ENCODE measurements around the gene SPRING1. TPM values are rescaled to one million over a fixed set of nuclear protein-coding genes. Genes with fewer than 3 reads are reported as not detected.
"Not testable (repeated sequence)": the region's sequence is repeated elsewhere in the genome, so short reads cannot be mapped to it uniquely, and the experiment has no call there.

SPRING1 gene
- total RNA-seq, 1 experiment from 2014 or later: 35.8 TPM

GRCh38 chr12:116742787-116743186 is 4.9 kb upstream of the SPRING1 start:
- not testable (repeated sequence) for DNase-seq (ENCODE audit: low read depth)

DNA sequence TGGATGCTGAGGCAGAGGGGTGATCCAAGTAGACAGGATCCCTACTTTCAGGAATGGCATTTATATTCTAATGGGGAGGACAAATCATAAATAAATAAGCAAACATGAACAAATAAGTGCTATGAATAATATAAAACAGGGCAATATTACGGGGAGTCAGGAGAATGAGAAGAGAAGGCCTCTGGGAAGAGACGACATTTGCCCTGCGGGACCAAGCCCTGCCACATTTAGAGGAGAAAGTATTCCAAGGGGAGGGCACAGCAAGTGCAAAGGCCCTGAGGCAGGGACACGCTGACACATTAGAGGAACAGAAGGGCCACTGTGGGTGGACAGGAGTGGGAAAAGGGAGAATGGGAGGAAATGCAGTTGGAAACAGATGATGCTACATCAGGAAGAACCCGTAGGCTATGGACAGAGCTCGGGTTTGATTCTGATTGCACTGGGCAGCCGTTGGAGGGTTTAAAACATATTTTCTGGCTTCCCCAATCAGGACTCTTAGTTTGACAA is 1.6 kb upstream of the SPRING1 start:
- no peak for DNase-seq (ENCODE audit: low read depth)

DNA sequence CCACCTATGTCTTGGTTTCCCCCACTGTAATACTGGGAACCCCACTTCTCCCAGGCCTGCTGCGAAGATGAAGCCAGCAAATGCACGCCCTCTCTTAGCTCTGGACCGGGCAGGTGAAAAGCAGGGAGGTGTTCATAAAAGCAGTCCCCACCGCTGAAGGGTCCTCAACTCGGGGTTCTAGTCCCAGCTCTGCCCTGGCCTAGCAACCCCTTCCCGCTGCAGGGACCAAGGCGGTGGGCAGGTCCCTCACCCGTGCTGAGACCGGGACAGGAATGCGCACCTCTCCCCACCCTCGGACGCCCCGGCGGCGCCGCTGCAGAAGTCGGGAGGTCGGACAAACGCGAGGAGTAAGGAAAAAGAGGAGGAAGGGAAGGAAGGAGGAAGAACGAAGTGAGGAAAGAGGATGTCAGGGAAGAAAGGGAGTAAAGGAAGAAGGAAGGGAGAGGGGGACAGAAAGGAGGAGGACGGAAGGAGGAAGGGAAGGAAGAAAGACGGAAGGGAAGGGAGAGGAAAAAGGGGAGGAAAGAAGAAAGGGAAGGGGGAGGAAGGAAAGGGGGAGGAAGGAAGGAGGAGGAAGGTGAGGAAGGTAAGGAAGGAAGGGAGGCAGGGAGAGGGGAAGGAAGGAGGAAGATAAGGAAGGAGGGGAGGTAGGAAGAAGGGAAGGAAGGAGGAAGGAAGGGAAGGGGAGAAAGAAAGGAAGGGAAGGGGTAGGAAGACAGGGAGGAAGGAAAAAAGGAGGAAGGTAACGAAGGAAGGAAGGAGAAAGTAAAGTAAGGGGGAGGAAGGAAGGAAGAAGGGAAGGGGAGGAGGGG is 701 bp downstream of the SPRING1 start:
- DNase-seq (ENCODE audit: low read depth): no peak

DNA sequence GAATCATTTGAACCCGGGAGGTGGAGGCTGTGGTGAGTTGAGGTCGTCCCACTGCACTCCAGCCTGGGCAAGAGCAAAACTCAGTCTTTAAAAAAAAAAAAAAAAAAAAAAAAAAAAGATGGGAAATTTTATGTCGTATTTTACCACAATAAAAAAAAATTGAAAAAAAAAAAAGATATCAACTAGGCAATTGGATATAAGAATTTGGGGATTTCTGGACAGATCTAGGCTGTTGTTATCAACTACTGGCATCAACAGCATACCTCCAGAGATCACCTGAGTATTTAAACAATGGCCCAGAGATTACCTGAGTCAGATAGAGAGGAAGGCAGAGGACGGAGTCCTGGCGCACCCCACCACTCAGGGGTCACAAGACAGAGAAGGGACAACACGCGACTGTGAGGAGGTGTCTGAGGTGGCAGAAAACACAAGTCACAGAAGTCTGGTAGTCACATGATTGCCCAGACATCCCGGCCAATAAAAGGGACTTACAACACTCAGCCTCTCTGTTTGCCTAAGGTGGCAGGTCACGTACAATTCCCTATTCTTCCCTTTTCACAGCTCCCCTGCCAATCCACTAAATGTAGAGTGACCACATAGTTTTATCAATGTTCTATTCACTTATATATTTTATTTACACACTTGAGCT is 1.8 kb downstream of the SPRING1 start:
- DNase-seq (ENCODE audit: low read depth): no peak

DNA sequence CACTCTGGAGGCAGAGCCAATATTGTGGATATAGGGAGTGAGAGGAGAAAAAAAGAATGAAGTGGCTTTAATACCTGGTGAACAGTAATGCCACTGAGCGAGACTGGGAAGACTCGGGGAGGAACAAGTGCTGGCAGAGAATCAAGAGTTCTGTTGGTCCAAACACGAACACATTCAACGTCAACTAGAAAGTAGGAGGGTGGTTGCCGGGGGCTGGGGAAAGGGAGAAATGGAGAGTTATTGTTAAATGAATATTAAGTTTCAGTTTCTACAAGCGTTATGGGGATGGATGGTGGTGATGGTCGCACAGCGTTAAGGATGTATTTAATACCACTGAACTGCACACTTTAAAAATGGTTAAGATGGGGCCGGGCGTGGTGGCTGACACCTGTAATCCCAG is 2.8 kb downstream of the SPRING1 start:
- no peak for DNase-seq (ENCODE audit: low read depth)

- no peak for DNase-seq (ENCODE audit: low read depth)
Observed at GRCh38 chr12:116734156-116734768, 3.6 kb downstream of the SPRING1 start.

GRCh38 chr12:116731801-116732200 is 6.1 kb downstream of the SPRING1 start:
- DNase-seq (ENCODE audit: low read depth): no peak

GRCh38 chr12:116727891-116728290 is 10.0 kb downstream of the SPRING1 start:
- DNase-seq (ENCODE audit: low read depth): no peak

DNA sequence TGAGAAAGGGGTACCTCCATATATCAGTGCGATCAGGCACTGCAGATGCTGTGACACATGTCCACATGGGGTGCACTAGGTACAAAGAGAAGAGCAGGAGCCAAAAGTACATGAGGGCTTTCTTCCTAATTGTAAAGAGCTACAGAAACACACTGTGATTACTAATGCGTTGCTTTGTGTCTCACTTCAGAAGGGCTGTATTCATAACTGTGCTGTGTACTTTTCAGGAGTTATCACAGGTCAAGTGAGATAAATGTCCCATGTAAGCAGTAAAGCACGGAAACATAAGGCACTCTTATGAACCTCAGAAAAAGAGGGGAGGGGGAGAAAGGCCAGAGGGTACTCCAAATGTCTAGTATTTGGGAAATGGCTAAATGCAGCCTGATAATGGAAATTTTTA is 10.6 kb downstream of the SPRING1 start:
- DNase-seq (ENCODE audit: low read depth): no peak

GRCh38 chr12:116726694-116727093 is 11.2 kb downstream of the SPRING1 start:
- DNase-seq (ENCODE audit: low read depth): no peak

GRCh38 chr12:116722245-116722644 is 15.6 kb downstream of the SPRING1 start:
- no peak for DNase-seq (ENCODE audit: low read depth)

GRCh38 chr12:116719731-116720528 is 17.9 kb downstream of the SPRING1 start:
- no peak for DNase-seq (ENCODE audit: low read depth)

- peak; percentile 27 for DNase-seq (ENCODE audit: low read depth)
Observed at GRCh38 chr12:116718655-116719454, 19.0 kb downstream of the SPRING1 start.

- DNase-seq (ENCODE audit: low read depth): no peak
Observed at GRCh38 chr12:116717466-116718437, 20.1 kb downstream of the SPRING1 start.

GRCh38 chr12:116714175-116714574 is 23.7 kb downstream of the SPRING1 start:
- DNase-seq (ENCODE audit: low read depth): no peak

DNA sequence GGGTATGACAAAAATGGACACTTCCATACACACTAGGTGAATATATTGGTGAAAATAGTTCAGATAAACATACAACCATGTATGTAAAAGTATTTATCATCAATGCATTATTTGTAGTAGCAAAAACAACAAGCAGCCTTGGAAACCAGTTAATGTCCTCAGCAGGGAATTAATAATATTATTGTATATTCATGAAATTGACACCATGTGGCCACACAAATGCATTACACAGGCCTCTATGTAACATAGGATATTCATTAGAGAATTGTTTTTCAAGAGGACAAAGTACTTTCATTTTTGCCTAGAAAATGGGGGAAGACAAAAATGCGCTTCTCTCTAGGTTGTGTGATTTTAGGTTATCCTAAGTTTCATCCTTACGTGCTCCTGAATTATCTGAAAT is 24.3 kb downstream of the SPRING1 start:
- no peak for DNase-seq (ENCODE audit: low read depth)

DNA sequence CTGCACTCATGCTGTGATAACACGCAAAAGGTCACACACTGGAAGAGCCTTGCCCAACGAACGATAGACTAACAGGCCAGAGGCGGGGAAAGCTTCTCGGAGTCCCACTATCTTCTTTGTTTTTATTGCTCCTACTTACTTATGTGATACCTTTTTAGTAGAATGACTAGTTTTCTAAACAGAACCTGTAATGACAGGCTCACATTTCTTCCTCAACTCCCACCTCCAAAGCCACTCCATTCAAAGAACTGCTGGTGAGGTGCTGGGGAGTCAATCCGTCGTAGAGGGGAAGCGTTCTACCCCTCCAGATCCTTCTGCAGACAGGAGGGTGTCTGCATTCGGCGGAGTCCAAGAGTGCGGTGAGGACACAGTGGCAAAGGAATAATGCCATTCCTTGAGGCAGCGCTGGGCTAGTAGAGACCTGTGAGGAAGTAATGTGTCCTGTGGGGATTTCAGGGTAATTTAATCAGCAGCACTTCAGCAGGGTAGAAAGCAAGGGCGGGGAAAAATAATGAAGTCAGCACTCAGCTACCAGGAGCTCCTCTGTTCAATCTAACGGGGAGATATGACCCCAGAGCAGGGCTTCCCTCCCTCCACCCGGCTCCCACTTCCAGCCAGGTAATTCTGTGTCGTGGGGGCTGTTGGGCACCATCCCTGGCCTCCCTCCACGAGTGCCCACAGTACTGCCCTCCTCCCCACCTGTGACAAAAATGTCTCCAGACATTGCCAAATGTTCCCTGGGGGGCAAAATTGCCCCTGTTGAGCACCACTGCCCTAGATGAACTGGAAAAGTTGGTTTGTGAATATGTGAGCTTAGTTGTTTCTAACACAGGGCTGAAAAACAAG is 25.2 kb downstream of the SPRING1 start:
- no peak for DNase-seq (ENCODE audit: low read depth)

GRCh38 chr12:116710370-116711150 is 27.3 kb downstream of the SPRING1 start:
- no peak for DNase-seq (ENCODE audit: low read depth)

All from HT1080 (cell line).